SU-DHL-6 (cell line): ENCODE data around the gene TMEM115.
A peak's percentile ranks its signal among the peaks of the same experiment; 100 is the strongest.

Source experiments
- H2AFZ ChIP-seq: fragments of 200-600 bp; sonication (generic); 2 replicates; pipeline ENCODE4 v1.6.1; 2014; ENCODE audit warnings: low read depth, mild to moderate bottlenecking, moderate library complexity, mixed read lengths, antibody characterized with exemption, low read length; ENCODE audit not compliant: severe bottlenecking
- H3F3A ChIP-seq: fragments of 200-600 bp; shearing (Covaris generic); 2 replicates; pipeline ENCODE4 v1.6.0; 2016; ENCODE audit warnings: antibody characterized with exemption, mild to moderate bottlenecking; ENCODE audit not compliant: insufficient read depth
- H3K27ac ChIP-seq: fragments of 200-600 bp; sonication (generic); 2 replicates; pipeline ENCODE4 v1.5.1; 2016; ENCODE audit warnings: low read depth, mild to moderate bottlenecking, low read length, moderate library complexity, mixed read lengths
- H3K27me3 ChIP-seq: fragments of 200-600 bp; sonication (generic), shearing (Covaris generic); 2 replicates; pipeline ENCODE4 v1.6.0; 2014; ENCODE audit warnings: mild to moderate bottlenecking, low read length
- H3K36me3 ChIP-seq: fragments of 200-600 bp; sonication (generic); 2 replicates; pipeline ENCODE4 v1.6.1; 2014; ENCODE audit warnings: mild to moderate bottlenecking, low read length, mixed read lengths
- H3K4me2 ChIP-seq: fragments of 300-600, 200-600 bp; shearing (Covaris generic), sonication (generic); 2 replicates; pipeline ENCODE4 v1.6.0; 2014; ENCODE audit warnings: low read length, low read depth, mild to moderate bottlenecking; ENCODE audit not compliant: poor library complexity, severe bottlenecking
- H3K4me3 ChIP-seq: fragments of 200-600 bp; sonication (generic); 2 replicates; pipeline ENCODE4 v1.5.1; 2014; ENCODE audit warnings: antibody characterized with exemption, low read length, mild to moderate bottlenecking, mixed read lengths; ENCODE audit not compliant: insufficient read depth, poor library complexity, severe bottlenecking
- H3K79me2 ChIP-seq: fragments of 200-600 bp; sonication (generic); 2 replicates; pipeline ENCODE4 v1.6.1; 2014; ENCODE audit warnings: mild to moderate bottlenecking, low read length, moderate library complexity; ENCODE audit not compliant: insufficient read depth
- H3K9ac ChIP-seq: fragments of 200-600 bp; sonication (generic); 2 replicates; pipeline ENCODE4 v1.7.0; 2014; ENCODE audit warnings: mild to moderate bottlenecking, low read length
- H3K9me2 ChIP-seq: fragments of 200-600 bp; sonication (generic); replicated peaks from 2 replicates; pipeline ENCODE4 v1.6.1; 2014; ENCODE audit warnings: low read length; ENCODE audit not compliant: insufficient read depth
- H3K9me3 ChIP-seq: fragments of 200-600 bp; sonication (generic); 2 replicates; pipeline ENCODE4 v1.6.1; 2014; ENCODE audit warnings: low read length, mixed read lengths; ENCODE audit not compliant: insufficient read depth
- H4K20me1 ChIP-seq: fragments of 200-600 bp; sonication (generic); 2 replicates; pipeline ENCODE4 v1.6.1; 2014; ENCODE audit warnings: low read depth, mild to moderate bottlenecking, antibody characterized with exemption, low read length, moderate library complexity, mixed read lengths
- EZH2phosphoT487 ChIP-seq: fragments of 200-600 bp; sonication (generic), shearing (Covaris generic); conservative IDR thresholded peaks from 2 replicates; pipeline ENCODE4 v1.6.1; 2018; ENCODE audit warnings: mild to moderate bottlenecking, antibody characterized with exemption, low read length, moderate library complexity, mixed read lengths
- TF ChIP-seq, protein P1 (sequence below): fragments of 200-600 bp; sonication (generic); IDR thresholded peaks from one replicate; pipeline ENCODE4 v1.5.1; 2017; ENCODE audit warnings: antibody characterized with exemption, mild to moderate bottlenecking, low read length, moderate library complexity; ENCODE audit not compliant: insufficient read depth, poor library complexity, severe bottlenecking

Gene TMEM115

DNA sequence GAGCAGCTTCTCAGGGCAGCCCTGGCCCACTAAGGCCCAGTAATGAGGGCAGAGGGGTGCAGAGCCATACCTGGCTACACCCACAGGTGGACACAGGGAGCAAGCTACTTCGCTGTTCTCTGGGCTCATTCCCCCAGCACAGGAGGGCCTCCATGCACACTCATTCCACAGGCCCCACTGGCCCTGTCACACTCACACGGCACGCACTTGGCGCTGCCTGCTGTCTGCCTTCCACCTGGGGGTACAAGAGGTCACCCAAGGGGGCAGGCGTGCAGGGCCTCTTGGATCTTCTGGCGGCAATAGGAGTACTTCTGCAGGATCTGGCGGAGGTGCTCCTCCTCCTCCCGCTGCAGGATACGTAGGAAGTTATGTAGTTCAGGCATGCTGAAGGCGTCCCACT, 29.0 kb downstream of the TMEM115 start:
- Histone ChIP-seq H3K79me2 (peaks cover 36% of the 10 kb centered on the region), H4K20me1 (no peaks in the 10 kb centered on the region)

DNA sequence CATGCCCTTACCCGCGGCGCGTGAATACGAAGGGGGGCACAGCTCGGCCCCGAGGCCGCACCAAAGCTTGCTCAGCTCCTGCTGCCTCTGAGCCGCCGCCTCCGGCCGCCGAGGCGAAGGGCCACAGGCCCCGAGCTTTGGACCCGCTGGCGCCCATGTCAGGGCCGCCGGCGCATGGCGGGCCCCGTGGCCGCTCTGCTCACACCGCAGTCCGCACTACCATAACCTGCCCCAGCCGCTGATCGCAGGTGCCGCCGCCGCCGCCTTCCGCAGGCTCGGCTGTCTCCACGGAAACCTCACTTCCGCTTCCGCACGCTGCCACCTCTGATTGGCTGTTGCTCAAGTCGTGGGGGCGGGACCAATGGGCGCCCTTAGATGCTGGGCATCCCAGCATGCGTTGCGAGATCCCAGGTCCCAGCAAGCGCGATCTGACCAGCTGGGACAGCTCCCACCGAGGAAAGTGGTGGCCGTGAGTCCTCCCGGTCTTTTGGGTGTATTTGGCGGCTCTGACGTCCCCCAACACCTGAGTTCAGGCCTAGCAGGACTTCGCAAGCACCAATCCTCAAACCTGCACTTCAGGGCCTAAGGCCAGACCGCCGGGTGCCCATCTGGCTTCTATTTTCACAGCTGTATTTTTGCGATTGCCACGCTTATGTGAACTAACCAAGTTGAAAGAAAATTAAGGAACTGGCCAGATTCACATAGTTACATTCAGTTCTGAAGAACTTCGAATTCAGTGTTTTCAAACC, 31.2 kb downstream of the TMEM115 start, which contains the start of gene TUSC2:
Gene TUSC2, minus strand, starts transcription at position 281 of the 749 bp plus-strand sequence. Its CDS starts 124 bp downstream, at position 157.
- Histone ChIP-seq H3K36me3 (peaks cover 6% of the 10 kb centered on the region; the same call in 1 of the 2 replicates), H3K79me2 (peaks cover 15% of the 10 kb centered on the region), H3K9me2 (no peaks in the 10 kb centered on the region), H3F3A (peaks cover 12% of the 10 kb centered on the region), H3K9ac (peak within 1 kb of the TSS; percentile 91), H3K4me3 (peak within 1 kb of the TSS; percentile 86), H3K9me3 (no peaks in the 10 kb centered on the region), H3K27me3 (no peaks in the 10 kb centered on the region), H3K27ac (peak within 1 kb of the TSS; percentile 33), H3K4me2 (peak within 1 kb of the TSS; percentile 70), H4K20me1 (no peaks in the 10 kb centered on the region), H2AFZ (peak within 1 kb of the TSS; percentile 17)
- no peak for TF ChIP-seq EZH2phosphoT487
- TF ChIP-seq, protein P1, sequence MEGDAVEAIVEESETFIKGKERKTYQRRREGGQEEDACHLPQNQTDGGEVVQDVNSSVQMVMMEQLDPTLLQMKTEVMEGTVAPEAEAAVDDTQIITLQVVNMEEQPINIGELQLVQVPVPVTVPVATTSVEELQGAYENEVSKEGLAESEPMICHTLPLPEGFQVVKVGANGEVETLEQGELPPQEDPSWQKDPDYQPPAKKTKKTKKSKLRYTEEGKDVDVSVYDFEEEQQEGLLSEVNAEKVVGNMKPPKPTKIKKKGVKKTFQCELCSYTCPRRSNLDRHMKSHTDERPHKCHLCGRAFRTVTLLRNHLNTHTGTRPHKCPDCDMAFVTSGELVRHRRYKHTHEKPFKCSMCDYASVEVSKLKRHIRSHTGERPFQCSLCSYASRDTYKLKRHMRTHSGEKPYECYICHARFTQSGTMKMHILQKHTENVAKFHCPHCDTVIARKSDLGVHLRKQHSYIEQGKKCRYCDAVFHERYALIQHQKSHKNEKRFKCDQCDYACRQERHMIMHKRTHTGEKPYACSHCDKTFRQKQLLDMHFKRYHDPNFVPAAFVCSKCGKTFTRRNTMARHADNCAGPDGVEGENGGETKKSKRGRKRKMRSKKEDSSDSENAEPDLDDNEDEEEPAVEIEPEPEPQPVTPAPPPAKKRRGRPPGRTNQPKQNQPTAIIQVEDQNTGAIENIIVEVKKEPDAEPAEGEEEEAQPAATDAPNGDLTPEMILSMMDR: no peak

More for the DNA sequence above, 29.0 kb downstream of the TMEM115 start:
- H3K9ac ChIP-seq: no peak overlapping the region
- H3K9me3 ChIP-seq: no peaks in the 10 kb centered on the region
- H3F3A ChIP-seq: peaks cover 12% of the 10 kb centered on the region
- H2AFZ ChIP-seq: no peak overlapping the region
- H3K27me3 ChIP-seq: no peaks in the 10 kb centered on the region
- TF ChIP-seq EZH2phosphoT487: no peak
- TF ChIP-seq, protein P1: no peak
- H3K9me2 ChIP-seq: no peaks in the 10 kb centered on the region
- H3K27ac ChIP-seq: no peak overlapping the region
- no peak overlapping the region for H3K4me2 ChIP-seq
- peaks cover 6% of the 10 kb centered on the region; the same call in 1 of the 2 replicates for H3K36me3 ChIP-seq
- no peak overlapping the region for H3K4me3 ChIP-seq

DNA sequence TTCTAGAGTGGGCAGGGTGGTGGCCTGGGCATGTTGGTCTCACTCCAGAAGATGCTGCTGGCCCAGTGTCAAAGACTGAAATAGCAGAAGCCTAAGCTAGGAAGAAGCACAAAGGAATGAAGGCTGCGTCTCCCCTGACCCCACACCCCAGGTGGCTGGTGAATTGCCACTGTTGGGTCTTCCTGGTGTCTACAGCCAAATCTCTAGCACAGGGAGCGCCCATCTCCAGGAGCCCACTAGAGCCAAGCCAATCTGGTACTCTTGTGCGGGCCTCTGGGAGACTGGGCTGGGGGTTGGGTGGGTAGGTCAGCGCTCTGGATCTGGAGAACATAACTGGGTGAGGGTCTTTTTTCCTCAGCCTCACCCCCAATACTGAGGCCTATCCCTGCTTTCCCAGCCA, 32.2 kb downstream of the TMEM115 start:
- H3K9me3 ChIP-seq: no peaks in the 10 kb centered on the region
- H3K9me2 ChIP-seq: no peaks in the 10 kb centered on the region
- peaks cover 6% of the 10 kb centered on the region; the same call in 1 of the 2 replicates for H3K36me3 ChIP-seq
- no peaks in the 10 kb centered on the region for H3K27me3 ChIP-seq
- H2AFZ ChIP-seq: no peak overlapping the region
- peak overlapping the region; percentile 86 for H3K4me3 ChIP-seq
- TF ChIP-seq, protein P1: no peak
- no peak for TF ChIP-seq EZH2phosphoT487
- H3K27ac ChIP-seq: no peak overlapping the region
- H3K4me2 ChIP-seq: peak overlapping the region; percentile 70
- peak overlapping the region; percentile 91 for H3K9ac ChIP-seq
- no peaks in the 10 kb centered on the region for H4K20me1 ChIP-seq
- peaks cover 13% of the 10 kb centered on the region for H3K79me2 ChIP-seq
- H3F3A ChIP-seq: peaks cover 12% of the 10 kb centered on the region
